ENCODE data around the gene AGXT.

Gene AGXT

DNA sequence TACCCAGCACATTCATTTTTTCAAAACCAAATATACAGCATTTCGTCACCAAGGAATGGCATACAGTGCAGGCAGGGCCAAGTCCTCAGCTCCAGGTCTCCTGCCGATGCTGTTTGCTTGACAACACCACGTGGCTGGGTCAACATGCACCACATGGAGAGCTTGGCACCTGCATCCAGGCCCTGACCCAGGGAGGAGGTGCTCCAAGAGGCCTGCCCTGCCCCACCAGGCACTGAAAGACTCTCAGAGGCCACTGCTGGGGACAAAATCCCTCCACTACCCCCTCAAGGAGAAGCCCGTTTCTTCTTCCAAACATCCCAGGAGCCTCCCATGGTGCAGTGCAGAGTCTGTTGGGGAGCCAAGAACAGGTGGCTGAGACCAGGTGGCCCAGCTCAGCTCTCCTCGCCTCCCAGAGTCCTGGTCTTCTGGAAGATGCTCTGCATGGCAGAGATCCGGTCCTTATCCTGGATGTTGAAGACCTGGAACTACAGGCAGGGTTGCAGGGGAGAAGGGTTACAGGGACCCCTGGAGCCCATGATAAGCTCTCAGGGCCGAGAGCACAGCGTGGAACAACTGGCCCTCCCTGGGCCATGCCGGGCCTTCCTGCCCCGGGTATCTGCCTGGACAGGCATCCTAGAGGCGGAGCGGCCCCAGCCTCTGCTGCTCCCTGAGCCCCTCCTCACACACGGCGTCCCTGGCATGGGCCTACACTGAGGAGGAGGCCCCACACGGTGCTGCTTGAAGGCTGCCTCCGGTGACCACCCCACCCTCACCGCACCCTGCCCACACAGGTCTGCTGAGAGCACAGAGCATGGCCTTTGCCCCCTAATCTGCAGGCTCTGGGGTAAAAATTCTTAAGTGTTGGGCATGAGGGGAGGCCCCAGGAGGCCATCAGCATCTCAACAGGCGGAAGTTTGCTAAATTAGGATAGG is 18.3 kb downstream of the AGXT start:
- no peak for DNase-seq

DNA sequence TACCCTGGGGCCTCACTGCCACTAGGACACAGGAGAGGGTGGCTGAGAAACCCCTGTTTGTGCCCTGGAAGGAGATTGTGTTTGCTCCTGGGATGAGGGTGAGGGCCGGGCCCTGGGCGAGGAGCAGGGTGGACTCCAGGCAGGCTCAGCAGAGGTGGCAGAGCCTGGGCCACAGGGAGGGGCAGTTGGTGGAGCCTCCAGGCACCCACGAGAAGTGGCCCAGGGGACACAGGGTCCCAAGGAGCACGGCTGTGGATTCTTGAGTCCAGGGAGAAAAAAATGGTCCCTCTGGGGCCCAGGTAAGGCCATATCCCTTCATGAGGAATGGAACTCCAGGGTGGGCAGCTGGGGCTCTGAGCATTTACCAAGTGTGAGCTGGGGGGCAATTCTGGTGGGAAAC is 19.0 kb downstream of the AGXT start:
- DNase-seq: no peak

DNA sequence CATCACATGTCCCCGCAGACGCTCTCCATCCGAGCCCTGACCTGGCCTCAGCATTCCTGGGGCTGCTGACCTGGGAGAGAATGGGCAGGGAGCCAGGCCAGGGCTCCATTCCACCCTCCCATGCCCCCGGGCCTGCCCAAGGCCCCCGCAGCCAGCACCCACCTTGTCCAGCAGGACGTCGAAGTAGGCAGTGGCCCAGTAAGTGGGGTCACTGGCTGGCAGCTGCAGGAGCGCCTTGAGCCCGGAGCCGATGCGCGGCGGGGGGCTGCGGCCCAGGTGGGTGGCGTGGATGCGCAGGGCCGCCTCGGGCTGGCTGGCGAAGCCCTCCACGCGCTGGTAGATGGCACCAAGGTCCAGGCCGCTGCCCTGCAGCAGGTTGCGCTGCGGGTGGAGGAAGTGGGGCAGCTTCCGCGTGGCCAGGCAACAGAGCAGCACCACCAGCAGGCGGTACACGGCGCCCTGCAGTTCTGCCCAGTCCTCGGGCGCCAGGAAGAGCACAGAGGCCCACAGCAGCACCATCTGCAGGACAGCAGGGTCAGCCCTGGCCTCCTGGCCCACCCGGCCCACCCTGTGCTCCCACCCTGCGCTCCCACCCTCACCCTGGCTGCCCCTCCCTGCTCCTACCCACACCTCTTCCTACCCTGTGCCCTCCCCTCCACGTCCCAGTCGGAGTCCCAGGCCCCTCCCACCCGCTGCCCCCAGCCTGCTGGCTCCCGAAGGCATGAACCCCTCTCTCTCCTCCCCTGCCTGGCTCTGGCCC is 19.7 kb downstream of the AGXT start:
- no peak for DNase-seq

DNA sequence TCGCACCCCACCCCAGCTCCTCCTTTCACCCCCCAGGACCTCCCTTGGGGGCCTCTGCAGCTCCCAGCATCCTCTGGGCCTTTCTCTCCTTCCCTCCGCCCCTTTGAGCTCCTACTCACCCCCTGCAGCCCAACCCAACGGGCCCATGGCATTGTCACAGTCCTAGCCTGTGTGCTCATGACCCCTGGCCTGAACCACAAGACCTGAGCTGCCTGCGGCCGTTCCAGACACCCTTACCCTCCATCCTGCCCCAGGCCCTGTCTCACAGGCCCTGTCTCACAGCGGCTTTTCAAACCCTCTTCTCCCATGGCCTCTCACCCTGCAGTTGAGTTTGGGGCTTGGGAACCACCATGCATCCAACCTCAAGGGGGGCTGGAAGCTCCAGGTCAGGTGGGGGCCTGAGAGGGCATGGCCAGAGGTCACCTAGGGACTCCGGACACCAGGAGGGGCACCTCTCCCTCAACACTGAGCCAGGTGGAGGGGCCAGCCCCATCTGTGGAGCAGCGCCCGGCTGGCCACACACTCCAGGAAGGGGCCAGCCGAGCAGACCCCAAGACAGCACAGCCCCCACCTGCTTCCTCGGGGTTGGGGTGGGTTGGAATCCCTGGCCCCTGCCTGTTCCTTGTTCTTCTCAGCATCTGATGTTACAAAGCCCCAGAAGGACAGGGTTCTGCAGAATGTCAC is 20.4 kb downstream of the AGXT start:
- no peak for DNase-seq

DNA sequence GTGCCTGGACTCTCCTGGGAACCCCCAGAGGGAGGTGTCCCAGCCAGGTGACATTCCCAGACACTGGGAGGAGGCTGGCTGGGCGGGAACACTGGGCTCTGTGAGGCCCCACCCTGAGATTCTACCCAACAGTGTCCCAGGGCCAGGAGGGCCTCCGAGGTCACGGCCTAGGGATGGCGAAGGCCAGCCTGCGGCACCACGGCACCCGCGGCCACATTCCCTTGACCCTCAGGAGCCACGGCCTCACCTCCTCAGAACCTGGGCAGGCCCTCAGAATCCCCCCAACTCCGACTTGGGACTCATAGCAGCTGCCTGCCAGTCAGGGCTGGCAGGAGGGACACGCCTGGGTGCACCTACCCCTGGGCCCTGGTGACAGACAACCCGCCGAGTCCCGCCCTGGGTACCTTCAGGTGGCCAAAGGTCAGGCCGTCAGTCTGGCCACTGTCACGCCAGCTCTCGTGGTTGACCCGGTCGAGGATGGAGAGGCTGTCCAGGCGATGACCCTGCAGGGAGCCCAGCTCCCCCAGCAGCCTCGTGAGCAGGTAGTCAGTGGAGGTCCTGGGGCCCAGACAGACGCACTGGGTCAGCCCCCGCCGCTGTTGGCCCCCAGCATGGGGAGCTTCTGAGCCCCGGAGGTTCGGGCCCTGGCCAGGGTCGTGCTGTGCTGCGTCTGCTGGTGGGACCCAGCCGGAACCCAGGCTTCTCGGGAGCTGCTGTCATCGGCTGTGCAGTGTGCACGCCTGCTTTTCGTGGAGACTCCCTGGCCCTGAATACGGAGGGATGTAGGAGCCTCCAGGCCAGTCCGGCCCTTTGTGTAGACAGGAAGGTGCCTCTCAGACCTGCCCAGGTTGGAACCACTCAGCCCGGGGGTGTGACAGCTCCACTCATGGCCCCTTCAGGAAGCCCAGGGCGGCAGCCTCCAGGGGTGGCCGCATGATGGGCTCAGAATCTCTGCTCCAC is 21.3 kb downstream of the AGXT start:
- DNase-seq: no peak

DNA sequence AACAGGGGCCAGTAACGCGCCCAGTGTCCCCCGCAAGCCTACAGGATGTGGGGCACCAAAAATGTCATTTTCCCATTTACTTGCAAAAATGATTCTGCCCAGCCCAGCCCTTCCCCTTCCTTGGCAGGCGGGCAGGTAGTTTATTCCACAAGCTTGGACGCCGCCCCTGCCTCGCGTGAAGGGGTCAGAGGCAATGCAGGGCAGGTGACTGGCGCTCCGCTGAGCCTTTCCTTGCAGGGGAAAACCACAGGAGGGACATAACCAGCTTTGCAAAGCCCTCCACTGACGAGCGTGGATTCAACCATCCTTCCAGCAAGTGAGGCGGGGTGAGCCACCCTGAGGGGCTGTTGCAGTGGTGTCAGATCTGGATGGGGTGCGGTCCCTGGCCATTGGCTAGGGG is 22.1 kb downstream of the AGXT start:
- no peak for DNase-seq

DNA sequence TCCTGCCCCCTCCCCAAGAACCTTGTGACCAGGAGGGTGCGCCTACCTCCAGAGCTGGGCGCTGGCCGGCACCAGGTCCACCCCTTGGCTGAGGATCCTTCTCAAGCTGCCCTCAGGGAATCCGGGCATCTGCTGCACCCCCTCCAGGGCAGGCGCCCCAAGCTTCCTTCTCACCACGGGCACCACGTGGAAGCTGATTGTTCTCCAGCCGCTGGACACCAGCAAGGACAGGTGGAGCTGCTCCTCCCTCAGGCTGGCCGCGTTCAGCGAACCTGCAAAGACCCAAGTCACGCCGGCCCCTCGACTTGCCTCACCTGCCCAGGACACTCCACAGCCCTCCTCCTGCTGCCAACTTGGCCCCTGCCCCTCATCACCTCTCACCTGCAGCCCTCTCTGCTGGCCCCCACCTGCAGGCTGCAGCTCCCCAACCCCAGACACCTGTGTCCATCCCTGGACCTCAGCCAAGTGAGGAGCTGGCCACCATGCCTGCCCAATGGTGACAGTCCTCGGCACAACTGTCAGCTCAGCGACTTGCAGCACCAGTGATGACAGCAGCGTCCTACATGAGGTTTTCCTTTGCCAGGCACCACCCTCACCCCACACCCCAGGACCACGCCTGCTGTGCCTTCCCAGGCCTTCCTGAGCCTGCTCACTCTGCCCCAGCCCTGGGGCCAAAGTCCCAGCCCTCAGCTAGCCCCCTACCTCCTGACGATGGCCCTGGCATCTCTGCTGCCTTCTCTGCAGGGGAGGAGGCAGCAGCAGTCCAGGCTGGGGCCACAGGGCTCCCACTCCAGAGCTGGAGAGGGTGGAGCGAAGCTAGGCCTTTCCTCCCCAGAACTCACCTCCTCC is 23.1 kb downstream of the AGXT start:
- no peak for DNase-seq

DNA sequence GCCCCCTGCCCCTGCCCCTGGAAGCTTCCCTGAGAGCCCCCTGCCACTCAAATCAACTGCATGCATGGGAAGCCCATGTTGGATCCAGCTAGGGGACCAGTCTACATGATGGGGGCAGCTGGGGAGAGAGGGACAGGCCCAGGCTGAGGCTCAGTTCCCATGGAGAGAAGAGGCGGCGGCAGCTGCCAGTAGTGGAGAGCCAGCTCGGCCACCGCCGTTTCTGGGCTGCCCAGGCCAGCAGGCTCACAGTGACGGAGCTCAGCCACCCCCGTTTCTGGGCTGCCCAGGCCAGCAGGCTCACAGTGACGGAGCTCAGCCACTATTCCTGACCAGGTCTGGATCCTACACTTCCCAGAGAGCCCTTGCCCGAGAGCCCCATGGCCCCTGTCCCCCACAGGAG is 23.7 kb downstream of the AGXT start:
- no peak for DNase-seq

DNA sequence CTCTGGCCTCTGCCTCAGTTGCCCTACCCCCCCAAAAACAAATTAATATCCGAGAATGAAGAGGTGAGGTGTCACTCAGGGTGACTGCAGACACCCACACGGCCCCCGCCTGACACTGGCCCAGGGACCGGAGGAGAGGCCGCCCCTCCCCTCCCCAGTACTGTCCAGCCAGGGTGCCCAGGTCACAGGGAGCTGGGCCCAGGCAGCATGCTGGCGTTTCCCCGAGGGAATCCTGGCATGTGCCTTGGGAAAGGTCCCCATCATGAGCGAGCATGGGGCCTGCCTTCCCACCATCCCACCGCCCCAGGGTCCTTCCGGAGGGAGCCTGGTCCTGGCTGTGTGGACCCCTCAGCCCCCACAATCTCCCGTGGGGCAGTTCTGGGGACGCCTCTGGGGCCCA is 24.3 kb downstream of the AGXT start:
- no peak for DNase-seq

DNA sequence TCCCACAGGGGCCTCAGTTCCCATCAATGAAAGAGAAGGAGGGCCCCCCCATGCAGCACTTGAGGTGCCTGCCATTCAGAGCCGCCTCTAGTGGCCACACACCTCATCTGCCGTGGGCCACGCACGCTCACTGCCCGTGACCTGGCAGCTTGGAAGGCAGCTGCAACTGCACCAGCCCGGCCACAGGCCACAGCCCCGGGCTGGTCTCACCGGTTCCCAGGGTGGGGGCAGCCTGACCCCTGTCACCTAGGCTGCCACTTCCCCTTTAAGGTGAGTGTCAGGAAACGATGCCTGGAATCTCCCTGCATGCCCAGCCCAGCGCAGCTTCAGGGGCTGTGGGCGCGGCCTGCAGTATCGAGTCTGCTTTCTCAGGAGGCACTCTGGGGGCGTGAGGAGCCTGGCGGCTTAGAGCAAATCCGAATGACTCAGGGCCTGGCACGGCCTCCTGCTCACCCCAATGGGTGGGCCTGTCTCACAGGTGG is 24.8 kb downstream of the AGXT start:
- DNase-seq: no peak

DNA sequence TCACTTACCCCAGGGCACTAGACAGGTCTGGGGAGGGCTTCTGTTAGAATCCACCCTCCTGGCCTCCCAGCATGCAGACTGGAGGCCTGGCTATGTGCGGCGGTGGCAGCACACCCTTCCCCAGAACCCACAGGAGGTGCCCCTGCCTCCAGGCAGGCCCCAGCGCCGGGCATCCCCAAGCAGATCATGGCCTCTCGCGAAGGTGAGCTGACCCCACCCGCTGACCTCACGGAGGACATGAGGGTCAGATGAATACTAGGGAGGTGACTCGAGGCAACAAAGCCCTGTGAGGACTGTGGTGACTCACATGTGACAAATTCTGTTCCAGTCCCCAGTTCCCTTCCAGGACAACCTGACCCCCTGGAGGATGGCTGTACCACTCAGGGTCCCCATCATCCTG is 25.4 kb downstream of the AGXT start:
- no peak for DNase-seq

DNA sequence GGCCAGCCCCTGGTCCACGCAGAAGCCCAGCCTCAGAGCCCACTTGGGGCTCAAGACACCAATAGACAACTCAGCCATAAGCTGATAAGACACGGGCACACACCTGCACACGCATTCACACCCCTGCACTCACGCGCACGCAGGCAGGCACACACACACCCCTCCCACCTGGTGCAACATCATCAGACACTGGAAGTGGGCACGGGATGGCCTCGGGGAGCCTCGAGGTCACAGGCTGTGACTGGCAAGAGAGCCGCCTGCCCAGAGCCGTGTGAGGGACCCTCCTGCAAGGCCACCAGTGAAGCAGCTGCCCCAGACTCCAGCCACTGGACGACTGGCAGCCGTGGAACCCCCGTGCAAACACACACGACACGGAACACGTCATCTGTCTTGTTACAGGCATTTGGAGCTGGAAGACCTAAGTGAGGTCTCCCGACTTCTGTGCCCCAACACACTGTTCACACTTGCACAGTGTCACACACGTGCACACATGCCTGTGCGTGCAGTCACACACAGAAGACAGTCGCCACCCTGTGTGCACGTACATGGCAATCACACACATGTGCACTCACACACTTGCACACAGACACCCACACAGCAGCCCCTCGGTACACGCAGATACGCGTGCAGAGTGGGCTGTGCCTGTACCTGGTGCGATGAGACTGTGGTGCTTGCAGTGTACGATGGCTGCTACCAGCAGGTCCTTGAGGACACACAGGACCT is 26.4 kb downstream of the AGXT start:
- DNase-seq: no peak

DNA sequence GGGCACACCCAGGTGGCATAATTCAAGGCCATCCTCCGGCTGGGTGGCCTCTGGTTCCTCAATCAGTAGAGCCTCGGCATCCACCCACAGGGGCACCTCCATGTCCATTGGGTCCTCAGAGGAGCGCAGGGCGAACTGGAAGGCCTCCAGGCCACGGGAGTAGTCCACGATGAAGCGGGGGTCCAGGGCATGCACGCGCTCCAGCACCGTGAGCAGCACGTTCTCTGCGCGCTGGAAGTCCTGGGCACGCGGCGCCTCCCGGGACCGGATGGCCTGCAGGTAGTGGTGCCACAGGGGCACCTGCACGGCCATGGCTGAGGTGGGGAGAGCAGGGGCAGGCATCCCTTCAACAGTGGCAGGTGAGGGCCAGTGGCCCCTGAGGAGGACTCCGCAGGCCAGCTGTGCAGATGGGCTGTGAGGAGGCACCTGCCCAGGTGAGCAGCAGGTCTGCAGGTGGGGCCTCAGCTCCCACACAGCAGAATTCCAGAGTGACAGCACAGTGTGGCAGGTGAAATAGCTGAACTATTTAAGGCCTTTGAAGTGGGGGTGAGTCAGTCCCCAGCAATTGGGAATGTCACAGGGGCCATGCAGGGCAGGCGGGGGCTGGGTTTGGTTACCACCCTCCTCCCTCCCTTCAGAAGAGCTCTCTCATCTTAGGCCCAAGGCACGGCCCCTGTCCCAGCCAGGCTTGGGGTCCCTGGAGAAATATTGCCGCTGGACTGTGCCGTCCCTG is 27.2 kb downstream of the AGXT start, which contains the start of gene MAB21L4:
MAB21L4 (minus strand) TSS at position 501 of the 733 bp plus-strand sequence; CDS start at position 342, 159 bp downstream.
- no peak for DNase-seq

DNA sequence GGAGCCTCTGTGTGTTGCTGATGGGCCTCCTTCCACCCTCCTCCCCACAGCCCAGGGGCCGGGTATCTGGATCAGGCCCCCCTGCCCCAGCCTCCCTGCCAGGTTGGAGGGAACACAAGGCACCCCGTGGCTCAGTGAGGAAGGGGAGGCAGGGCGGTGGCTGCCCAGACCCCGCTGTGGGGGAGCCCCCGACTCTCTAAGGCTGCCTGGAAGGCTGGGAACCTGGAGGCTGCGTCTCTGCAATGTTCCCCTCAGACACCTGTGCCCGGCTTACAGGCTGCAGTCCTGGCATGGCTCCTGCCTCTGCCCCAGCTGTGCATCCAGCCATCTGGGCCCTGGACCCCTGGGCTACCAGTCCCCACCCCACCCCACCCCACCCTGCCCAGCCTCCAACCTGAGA is 27.8 kb downstream of the AGXT start:
- no peak for DNase-seq

DNA sequence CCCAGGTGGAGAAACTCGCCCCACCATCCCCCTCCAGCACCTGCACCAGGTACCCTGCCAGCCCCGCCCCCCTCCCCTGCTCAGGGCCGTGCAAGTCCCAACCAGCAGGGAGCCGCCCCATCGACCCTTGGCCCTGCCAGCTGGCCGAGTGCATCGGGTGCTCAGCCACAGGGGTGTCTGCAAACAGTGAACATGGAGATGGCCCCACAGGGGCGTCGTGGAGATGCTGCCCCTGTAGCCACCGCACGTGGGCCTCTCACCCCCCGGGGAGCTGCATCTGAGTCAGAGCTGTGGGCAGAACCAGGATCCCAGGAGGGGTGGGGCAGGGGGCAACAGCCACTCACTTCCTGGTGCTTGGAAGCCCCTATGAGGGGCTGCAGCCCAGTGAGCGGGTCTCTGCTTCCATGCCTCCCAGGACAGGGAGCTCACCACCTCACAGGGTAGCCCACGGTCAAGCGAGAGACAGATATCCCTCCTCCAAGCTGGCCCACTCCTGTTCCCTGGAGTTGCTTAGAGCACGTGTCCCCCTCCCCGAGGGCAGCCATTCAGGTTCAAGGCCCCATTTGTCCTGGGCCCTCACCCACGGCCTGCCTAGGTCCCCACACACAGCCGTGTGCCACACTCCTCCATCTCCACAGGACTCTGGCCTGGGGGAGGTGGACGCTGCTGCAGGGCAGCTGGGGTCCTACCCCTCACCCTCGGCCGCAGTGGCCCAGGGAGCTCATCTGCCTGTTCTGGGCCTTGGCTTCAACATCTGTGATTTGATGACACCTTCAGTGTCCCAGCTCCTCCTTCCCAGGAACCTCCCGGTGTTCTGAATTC is 28.5 kb downstream of the AGXT start:
- DNase-seq: no peak

DNA sequence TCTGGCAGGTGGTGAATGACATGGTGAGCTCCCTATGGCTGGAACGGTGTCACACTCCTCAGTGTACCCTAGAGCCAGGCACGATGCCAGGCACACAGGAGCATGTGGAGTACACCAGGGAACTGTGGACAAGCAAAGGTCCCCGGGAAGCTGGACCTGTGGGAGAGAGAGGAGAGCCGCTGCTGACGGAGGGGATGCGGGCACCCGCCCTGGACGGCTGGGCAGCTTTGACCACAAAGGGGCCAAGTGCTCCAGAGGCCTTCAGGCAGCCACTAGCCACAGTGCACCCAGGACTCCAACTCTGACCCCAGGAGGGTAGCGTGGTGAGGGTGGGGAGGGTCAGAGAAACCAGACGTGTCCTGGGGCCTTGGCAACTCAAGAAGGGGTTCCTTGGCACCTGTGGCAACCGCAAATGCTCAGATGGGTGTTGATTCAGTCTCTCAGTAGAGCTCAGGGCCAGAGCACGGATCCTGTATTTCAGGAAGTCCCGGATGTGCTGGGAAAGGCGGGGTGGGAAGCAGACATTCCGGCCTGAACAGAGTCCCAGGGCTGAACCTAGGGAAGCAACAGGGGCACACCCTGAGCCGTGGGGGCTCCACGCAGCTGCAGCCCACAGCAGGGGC is 29.6 kb downstream of the AGXT start:
- no peak for DNase-seq

DNA sequence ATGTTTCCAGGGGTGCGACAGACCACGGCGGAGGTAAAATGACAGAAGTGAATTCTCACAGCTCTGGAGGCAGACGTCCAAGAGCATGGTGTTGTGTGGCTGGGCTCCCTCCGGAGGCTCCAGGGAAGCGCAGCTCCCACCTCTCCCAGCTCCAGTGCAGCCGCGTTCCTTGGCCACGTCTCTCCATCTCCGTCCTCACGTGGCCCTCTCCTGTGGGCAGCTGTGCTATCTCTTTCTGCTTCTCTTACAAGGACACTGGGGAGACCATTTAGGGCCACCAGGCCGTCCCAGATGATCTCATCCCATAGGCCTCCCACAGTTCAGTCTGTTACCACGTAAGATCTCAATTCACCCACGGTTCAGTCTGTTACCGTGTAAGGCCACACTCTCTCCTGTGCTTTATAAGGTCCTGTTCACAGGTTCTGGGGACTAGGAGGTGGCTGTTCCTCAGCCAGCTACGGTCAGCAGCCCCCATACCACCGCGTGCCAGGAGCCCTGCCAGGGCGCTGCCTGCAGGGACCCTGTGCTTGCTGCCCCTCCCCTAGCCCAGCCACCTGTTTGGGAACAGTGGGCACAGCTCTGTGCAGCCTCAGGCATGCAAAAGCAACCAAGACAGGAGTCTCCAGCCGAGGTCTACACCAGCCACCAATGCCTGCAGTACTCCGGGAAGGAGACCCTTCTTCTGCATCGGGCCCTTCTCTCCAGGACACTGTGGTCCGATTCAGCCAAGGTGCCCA is 30.3 kb downstream of the AGXT start:
- DNase-seq: no peak

DNA sequence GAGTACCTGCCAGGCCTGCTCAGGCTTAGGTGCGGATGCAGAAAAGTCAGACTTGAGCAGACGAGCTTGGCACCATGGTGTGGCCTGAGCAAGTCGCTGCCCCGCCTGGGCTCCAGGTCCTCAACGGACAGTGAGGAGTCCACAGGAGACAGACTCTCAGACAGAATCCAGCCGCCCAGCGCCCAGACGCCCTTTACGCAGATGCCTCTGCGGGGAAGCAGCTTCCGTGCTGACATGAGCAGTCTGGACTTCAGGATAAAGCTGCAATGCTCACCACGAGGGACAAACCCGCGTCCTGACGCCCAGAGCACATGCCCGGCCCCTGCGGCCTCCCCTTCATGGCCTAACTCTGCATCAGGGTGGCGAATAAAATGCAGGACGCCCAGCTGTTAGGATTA is 30.8 kb downstream of the AGXT start:
- no peak for DNase-seq
